Spleen (tissue), 11 donors: ENCODE results near the gene RASA3. TPM values are rescaled to one million over a fixed set of nuclear protein-coding genes. Genes with fewer than 3 reads are reported as not detected.

Source experiments
- DNase-seq: peaks from one replicate; pipeline ENCODE4 v3.0.0-alpha.2; 2020
- H3K27ac ChIP-seq, 8 donors: fragments of 200-600 bp; sonication (generic) in 7 of 8; 1 replicate in 4 of 8; 2 replicates in 4 of 8; pipeline versions ENCODE4 v1.5.0 to v1.8.0; 2016 to 2021; ENCODE audit warnings: inconsistent platforms in 4 of 8, mild to moderate bottlenecking in 4 of 8, moderate library complexity in 1 of 8
- H3K27me3 ChIP-seq, 7 donors: fragments of 200-600 bp; sonication (generic) in 6 of 7; replicated peaks in 1 of 7; 1 replicate in 4 of 7; 2 replicates in 3 of 7; pipeline versions ENCODE4 v1.5.0 to v1.8.0; 2016 to 2021; ENCODE audit warnings: inconsistent platforms in 3 of 7, mild to moderate bottlenecking in 1 of 7
- H3K36me3 ChIP-seq, 6 donors: fragments of 200-600 bp; sonication (generic) in 5 of 6; 1 replicate in 4 of 6; 2 replicates in 2 of 6; pipeline versions ENCODE4 v1.5.0 to v1.8.0; 2016 to 2021; ENCODE audit warnings: inconsistent platforms in 2 of 6
- H3K4me1 ChIP-seq, 6 donors: fragments of 200-600 bp; sonication (generic) in 5 of 6; 1 replicate in 3 of 6; 2 replicates in 3 of 6; pipeline versions ENCODE4 v1.5.0 to v1.8.0; 2016 to 2021; ENCODE audit warnings: inconsistent platforms in 3 of 6
- H3K4me3 ChIP-seq, 8 donors: fragments of 200-600 bp; sonication (generic) in 7 of 8; 1 replicate in 4 of 8; 2 replicates in 4 of 8; pipeline versions ENCODE4 v1.5.0 to v1.8.0; 2016 to 2021; ENCODE audit warnings: inconsistent platforms in 4 of 8, mild to moderate bottlenecking in 4 of 8, moderate library complexity in 2 of 8
- H3K9me3 ChIP-seq, 8 donors: fragments of 200-600 bp; sonication (generic) in 7 of 8; 1 replicate in 4 of 8; 2 replicates in 4 of 8; pipeline versions ENCODE4 v1.5.0 to v1.8.0; 2016 to 2021; ENCODE audit warnings: inconsistent platforms in 4 of 8
- POLR2A ChIP-seq, 3 donors: fragments of 450-650 bp; IDR thresholded peaks; one replicate each; pipeline ENCODE4 v1.5.1; 2017; ENCODE audit warnings: antibody characterized with exemption in 3 of 3, mild to moderate bottlenecking in 1 of 3
- POLR2AphosphoS5 ChIP-seq, 3 donors: sonication (generic); formaldehyde crosslinking; IDR thresholded peaks; one replicate each; pipeline ENCODE4 v1.5.1; 2017; ENCODE audit warnings: antibody characterized with exemption in 3 of 3
- WGBS, 5 donors: extraction: QIAGEN DNeasy Blood & Tissue Kit in 3 of 5; methylation state at CpG; one replicate each; pipeline versions ENCODE4 v1.1.5 to v1.1.7; 2013 to 2018; 5-methylcytosine and 5-hydroxymethylcytosine counted together
- intact Hi-C: fragments of 100-400 bp; cut with DNase I; formaldehyde crosslinking; loops from one replicate; pipeline ENCODE4 v1.15.0; 2023; ENCODE audit warnings: low total_unique reads
- polyA plus RNA-seq, 3 donors: library from polyadenylated mRNA; stranded (reverse); fragments of 200-250 nt; gene quantifications; one replicate each; pipeline ENCODE4 v1.2.1, GENCODE V29; 2013
- total RNA-seq, 7 donors: library from RNA; depleted of rRNA in 3 of 7; stranded (reverse); fragments of >200 nt in 3 of 7; fragmentation: NEBNext Ultra II Directional in 4 of 7; extraction: Animal tissue kit (Norgen Biotek cat#: 25700) in 4 of 7; gene quantifications; one replicate each; pipeline versions ENCODE4 v1.1.0 to v1.2.1, GENCODE V29; 2016 to 2021
- TF ChIP-seq, protein P1 (sequence below), 11 experiments: fragments of 200-600 bp in 7 of 11; fragments of 450-650 bp in 4 of 11; sonication (generic) in 4 of 11; IDR thresholded peaks in 8 of 11; conservative IDR thresholded peaks in 3 of 11; 1 replicate in 7 of 11; 2 replicates in 4 of 11; pipeline versions ENCODE4 v1.4.0 to v1.8.0; 2016 to 2021; ENCODE audit warnings: antibody characterized with exemption in 11 of 11, inconsistent platforms in 4 of 11, mild to moderate bottlenecking in 1 of 11
- donor health status: healthy with polysubstance abuse.
- donor health status: DM: no; HTN: no; CAD: no; lungs with moderate emphysema.
- donor health status: DM: no; HTN: no; CAD: no.
- donor health status: Bipolar disorder and iron deficiency.
- donor health status: healthy.
- donor health status: DM: no; HTN: no; CAD: no.
- donor health status: DM: yes; HTN: yes; CAD: no.

Gene RASA3
- total and polyA plus RNA-seq, 10 donors = 11.7 to 52.8 (median 47.7) TPM

DNA sequence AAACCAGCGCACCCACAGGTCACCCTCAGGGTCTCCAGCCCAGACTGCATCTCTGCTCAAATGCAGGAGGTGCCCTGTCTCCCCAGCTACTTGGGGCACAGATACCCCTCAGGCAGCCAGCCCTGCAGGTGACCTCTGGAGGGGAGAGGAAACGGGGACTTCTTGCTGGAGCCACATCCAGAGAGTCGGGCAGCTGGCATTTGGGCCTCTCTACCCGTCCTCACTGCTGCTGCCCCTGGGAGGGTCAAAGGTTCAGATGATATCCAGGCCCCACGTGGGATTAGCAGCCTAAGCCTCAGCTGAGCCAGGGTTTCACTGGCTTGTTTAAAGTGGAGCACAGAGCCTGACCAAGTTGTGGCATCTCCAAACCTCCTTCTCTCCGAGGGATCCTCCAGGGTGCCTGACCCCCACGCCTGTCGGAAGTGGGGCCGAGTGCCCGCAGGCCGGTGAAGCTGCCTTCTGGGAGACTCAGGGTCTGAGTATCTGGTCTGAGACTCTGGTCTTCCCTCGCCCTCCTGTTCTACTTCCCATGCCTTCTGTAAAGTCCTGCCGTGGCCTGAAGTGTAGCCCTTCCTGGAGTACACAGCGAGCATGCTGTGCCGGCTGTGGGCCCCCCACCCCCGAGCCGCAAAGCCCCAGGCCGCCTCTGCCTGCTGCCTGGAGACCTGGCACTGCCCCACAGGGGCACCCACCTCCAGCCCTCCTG lies 2.1 kb downstream of the RASA3 start:
- DNase-seq = no peak
- peak overlapping the region; percentile 67 to 91 (median 86) for H3K27ac ChIP-seq
- H3K4me3 ChIP-seq = peak overlapping the region; percentile 60 to 98 (median 94)
- TF ChIP-seq, protein P1, sequence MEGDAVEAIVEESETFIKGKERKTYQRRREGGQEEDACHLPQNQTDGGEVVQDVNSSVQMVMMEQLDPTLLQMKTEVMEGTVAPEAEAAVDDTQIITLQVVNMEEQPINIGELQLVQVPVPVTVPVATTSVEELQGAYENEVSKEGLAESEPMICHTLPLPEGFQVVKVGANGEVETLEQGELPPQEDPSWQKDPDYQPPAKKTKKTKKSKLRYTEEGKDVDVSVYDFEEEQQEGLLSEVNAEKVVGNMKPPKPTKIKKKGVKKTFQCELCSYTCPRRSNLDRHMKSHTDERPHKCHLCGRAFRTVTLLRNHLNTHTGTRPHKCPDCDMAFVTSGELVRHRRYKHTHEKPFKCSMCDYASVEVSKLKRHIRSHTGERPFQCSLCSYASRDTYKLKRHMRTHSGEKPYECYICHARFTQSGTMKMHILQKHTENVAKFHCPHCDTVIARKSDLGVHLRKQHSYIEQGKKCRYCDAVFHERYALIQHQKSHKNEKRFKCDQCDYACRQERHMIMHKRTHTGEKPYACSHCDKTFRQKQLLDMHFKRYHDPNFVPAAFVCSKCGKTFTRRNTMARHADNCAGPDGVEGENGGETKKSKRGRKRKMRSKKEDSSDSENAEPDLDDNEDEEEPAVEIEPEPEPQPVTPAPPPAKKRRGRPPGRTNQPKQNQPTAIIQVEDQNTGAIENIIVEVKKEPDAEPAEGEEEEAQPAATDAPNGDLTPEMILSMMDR (IDR thresholded peaks at IDR 0.05 in 8 of 11, conservative IDR thresholded peaks at IDR 0.05 in 3 of 11) = no peak
- no peaks in the 10 kb centered on the region for H3K27me3 ChIP-seq
- intact Hi-C loops = no loop called here
- 35 to 59% (median 49%) methylated on average over 13 to 18 of the region's 18 CpGs for WGBS, 5 donors
- H3K4me1 ChIP-seq = peaks cover 47 to 81% (median 66%) of the 10 kb centered on the region in 6 donors
- H3K9me3 ChIP-seq = no peaks in the 10 kb centered on the region
- H3K36me3 ChIP-seq = no peaks in the 10 kb centered on the region

DNA sequence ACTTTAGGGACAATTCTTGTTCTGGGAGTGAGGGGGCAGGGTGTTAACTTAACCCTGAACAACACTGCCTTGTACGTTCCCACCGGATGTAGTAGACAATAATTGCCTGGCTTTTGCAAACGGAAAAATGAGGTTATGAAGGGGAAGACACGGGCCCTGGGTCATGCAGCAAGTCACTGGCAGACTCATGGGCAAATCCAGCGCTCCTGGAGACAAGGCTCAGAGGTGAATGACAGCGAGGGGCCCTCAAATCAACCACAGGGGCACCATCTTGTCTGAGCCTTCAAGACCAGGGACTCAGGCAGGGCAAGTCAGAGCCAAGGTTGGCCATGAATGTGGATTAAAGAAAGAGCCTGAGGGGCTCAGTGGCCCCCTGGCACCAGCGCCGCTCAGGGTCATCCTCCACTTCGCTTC lies 2.8 kb downstream of the RASA3 start:
- H3K4me1 ChIP-seq = peaks cover 53 to 86% (median 70%) of the 10 kb centered on the region in 6 donors
- H3K36me3 ChIP-seq = peaks cover 0 to under 1% (median 0%) of the 10 kb centered on the region in 6 donors
- no peaks in the 10 kb centered on the region for H3K27me3 ChIP-seq
- peak; percentile 52 for DNase-seq
- peak overlapping the region; percentile 67 to 91 (median 86) for H3K27ac ChIP-seq
- H3K9me3 ChIP-seq = no peaks in the 10 kb centered on the region
- H3K4me3 ChIP-seq = peak overlapping the region in 5 of 8 donors; percentile 31 to 97 (median 97)
- intact Hi-C loops = no loop called here
- WGBS, 5 donors = 38 to 53% (median 47%) methylated on average over 6 to 9 of the region's 9 CpGs
- TF ChIP-seq POLR2AphosphoS5 (IDR thresholded peaks at IDR 0.05) (no peak), POLR2A (IDR thresholded peaks at IDR 0.05) (no peak)
- TF ChIP-seq, protein P1 (IDR thresholded peaks at IDR 0.05 in 8 of 11, conservative IDR thresholded peaks at IDR 0.05 in 3 of 11) = no peak

DNA sequence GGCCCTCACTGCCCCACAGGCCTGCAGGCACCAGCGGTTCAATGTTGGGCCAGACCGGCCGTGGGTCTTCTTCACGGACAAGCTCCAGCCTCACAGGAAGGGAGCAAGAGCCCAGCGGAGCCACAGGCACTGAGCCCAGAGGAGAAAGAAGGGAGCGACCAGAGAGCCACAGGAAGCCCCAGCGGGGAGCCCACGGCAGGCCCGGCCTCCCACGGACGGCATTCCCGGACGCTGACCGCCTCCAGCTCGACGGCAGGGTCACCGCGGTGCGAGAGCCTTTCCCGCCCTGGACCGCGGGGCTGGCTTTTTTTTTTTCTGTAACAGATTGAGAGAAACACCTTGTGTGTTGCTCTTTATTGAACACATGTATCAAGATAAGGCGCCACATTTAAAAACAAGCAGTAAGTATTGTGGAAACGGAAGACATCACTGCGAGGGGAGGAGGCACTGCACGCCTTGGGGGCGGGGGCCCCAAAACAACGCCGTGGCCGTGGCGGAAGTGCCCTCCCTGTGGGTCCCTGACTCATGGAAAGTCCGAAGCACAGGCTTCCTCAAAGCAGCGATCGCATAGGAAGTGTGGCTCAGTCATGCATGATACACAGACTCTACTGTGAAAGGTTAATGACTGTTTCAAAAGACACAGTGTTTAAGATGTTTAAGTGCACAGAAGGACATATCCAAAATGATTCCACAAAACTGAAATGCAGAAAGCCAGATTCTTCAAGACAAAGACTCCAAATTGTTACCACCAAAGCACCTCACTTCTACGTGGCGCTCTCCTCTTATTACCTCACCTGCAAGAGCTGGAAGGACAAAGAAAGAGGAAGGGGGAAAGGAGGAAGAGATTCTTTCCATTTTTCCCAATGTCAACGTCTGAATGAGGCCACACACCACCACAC lies 3.5 kb downstream of the RASA3 start:
- peaks cover 0 to 5% (median 0%) of the 10 kb centered on the region in 6 donors for H3K36me3 ChIP-seq
- H3K4me3 ChIP-seq = peak overlapping the region; percentile 4 to 97 (median 28)
- TF ChIP-seq POLR2A (IDR thresholded peaks at IDR 0.05) = peak in 1 of 3 donors; percentile 18
- TF ChIP-seq, protein P1 (IDR thresholded peaks at IDR 0.05 in 8 of 11, conservative IDR thresholded peaks at IDR 0.05 in 3 of 11) = peak in 1 of 11 experiments; percentile 28
- peak; percentile 93 to 97 (median 94) for TF ChIP-seq POLR2AphosphoS5 (IDR thresholded peaks at IDR 0.05)
- WGBS, 5 donors = 8 to 13% (median 12%) methylated on average over 24 to 37 of the region's 37 CpGs
- intact Hi-C loops = no loop called here
- H3K4me1 ChIP-seq = peaks cover 49 to 86% (median 71%) of the 10 kb centered on the region in 6 donors
- H3K27me3 ChIP-seq = no peaks in the 10 kb centered on the region
- peak overlapping the region; percentile 67 to 91 (median 86) for H3K27ac ChIP-seq
- peak; percentile 97 for DNase-seq
- H3K9me3 ChIP-seq = no peaks in the 10 kb centered on the region

DNA sequence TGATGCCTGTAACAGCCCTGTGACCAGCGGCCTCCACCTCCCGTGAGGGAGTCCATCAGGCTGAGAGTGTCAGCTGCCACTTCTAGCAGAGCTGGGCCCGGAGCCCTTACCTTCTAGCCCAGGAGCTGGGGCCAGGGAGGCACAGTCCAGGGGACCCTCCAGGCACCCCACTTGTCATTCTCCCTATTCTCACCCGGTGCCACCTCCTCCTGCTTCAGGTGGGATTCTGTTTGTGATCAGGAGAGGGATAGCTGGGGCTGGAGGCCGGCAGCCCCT lies 4.1 kb downstream of the RASA3 start:
- Histone ChIP-seq H3K9me3 (no peaks in the 10 kb centered on the region), H3K27ac (peak overlapping the region; percentile 67 to 91 (median 86)), H3K4me3 (peak overlapping the region in 6 of 8 donors; percentile 18 to 97 (median 32)), H3K36me3 (peaks cover 0 to 5% (median 0%) of the 10 kb centered on the region in 6 donors), H3K4me1 (peaks cover 55 to 90% (median 76%) of the 10 kb centered on the region in 6 donors), H3K27me3 (no peaks in the 10 kb centered on the region)
- WGBS, 5 donors = 79 to 92% (median 88%) methylated on average over 5 of the region's 5 CpGs
- intact Hi-C loops = no loop called here
- DNase-seq = no peak
- no peak for TF ChIP-seq POLR2A (IDR thresholded peaks at IDR 0.05)
- no peak for TF ChIP-seq POLR2AphosphoS5 (IDR thresholded peaks at IDR 0.05)
- TF ChIP-seq, protein P1 (IDR thresholded peaks at IDR 0.05 in 8 of 11, conservative IDR thresholded peaks at IDR 0.05 in 3 of 11) = no peak
